Endothelial cell of umbilical vein (primary cell): Measurements from ENCODE around the gene GAS7. TPM values are rescaled to one million over a fixed set of nuclear protein-coding genes. Genes with fewer than 3 reads are reported as not detected.

ENCODE experiments used
- BruUV-seq: library from RNA; stranded (reverse); fragments of 400-500 nt; replicated peaks from 2 replicates; lab custom pipeline; 2021; lab: Mats Ljungman, UMichigan
- CTCF ChIA-PET: fragments of 300-600, 350-600 bp; sonication (Branson Sonifier 250); formaldehyde crosslinking; loops from one replicate; lab custom pipeline; 2021; ENCODE audit warnings: antibody characterized with exemption, inconsistent platforms; lab: Charles Lee
- POLR2A ChIA-PET: fragments of 300-600, 350-600 bp; sonication (Branson Sonifier 250); formaldehyde crosslinking; loops from one replicate; lab custom pipeline; 2021; ENCODE audit warnings: antibody characterized with exemption, inconsistent platforms; lab: Charles Lee
- DNase-seq: peaks from one replicate; pipeline ENCODE4 v3.0.0-alpha.2; 2011; ENCODE audit warnings: low read depth, low spot score
- FAIRE-seq: peaks from 2 replicates; lab custom pipeline; 2011; peaks lifted over from hg19 to GRCh38; lab: Jason Lieb, UNC
- H2AFZ ChIP-seq: 2 replicates; pipeline ENCODE4 v1.6.0; 2012; ENCODE audit warnings: low read depth, low read length, control low read depth, inconsistent platforms
- H3K27ac ChIP-seq: 2 replicates; pipeline ENCODE4 v1.5.1; 2011; ENCODE audit warnings: low read depth, mild to moderate bottlenecking, control low read depth, low read length, moderate library complexity; ENCODE audit not compliant: insufficient read depth
- H3K27me3 ChIP-seq, 2 experiments: 2 replicates each; pipeline versions ENCODE4 v1.6.0 to v1.6.1; 2011; ENCODE audit warnings: low read length in 2 of 2, mixed read lengths in 1 of 2; ENCODE audit not compliant: control insufficient read depth in 2 of 2, insufficient read depth in 2 of 2
- H3K36me3 ChIP-seq, 2 experiments: 2 replicates in 1 of 2; 3 replicates in 1 of 2; pipeline ENCODE4 v1.5.1; 2011; ENCODE audit warnings: low read length in 2 of 2, mild to moderate bottlenecking in 1 of 2, moderate library complexity in 1 of 2; ENCODE audit not compliant: control insufficient read depth in 2 of 2, insufficient read depth in 2 of 2; ENCODE audit errors: extremely low read depth in 1 of 2
- H3K4me1 ChIP-seq: 3 replicates; pipeline ENCODE4 v1.5.1; 2011; ENCODE audit warnings: mild to moderate bottlenecking, low read length; ENCODE audit not compliant: control insufficient read depth, insufficient read depth; ENCODE audit errors: extremely low read depth
- H3K4me2 ChIP-seq: 2 replicates; pipeline ENCODE4 v1.6.1; 2011; ENCODE audit warnings: low read length, control low read depth, mixed read lengths; ENCODE audit not compliant: insufficient read depth
- H3K4me3 ChIP-seq, 3 experiments: fragments of 200-600 bp in 1 of 3; sonication (generic), shearing (Covaris generic) in 1 of 3; replicated peaks in 1 of 3; 2 replicates each; pipeline ENCODE4 v1.5.1; 2011 to 2016; ENCODE audit warnings: control low read depth in 3 of 3, low read length in 3 of 3, mild to moderate bottlenecking in 2 of 3, inconsistent platforms in 1 of 3, low read depth in 1 of 3, moderate library complexity in 1 of 3; ENCODE audit not compliant: insufficient read depth in 1 of 3
- H3K79me2 ChIP-seq: 2 replicates; pipeline ENCODE4 v1.6.0; 2012; ENCODE audit warnings: low read length, inconsistent platforms; ENCODE audit not compliant: control insufficient read depth, insufficient read depth
- H3K9ac ChIP-seq: replicated peaks from 2 replicates; pipeline ENCODE3; 2011; ENCODE audit warnings: low read length, control low read depth; ENCODE audit not compliant: insufficient read depth; ENCODE audit errors: extremely low read depth
- H3K9me1 ChIP-seq: replicated peaks from 3 replicates; pipeline ENCODE4 v1.6.0; 2011; ENCODE audit warnings: mild to moderate bottlenecking, low read length; ENCODE audit not compliant: control insufficient read depth, insufficient read depth; ENCODE audit errors: extremely low read depth
- H3K9me3 ChIP-seq: replicated peaks from 2 replicates; pipeline ENCODE4 v1.5.1; 2012; ENCODE audit warnings: low read length, inconsistent platforms; ENCODE audit not compliant: control insufficient read depth, insufficient read depth
- H4K20me1 ChIP-seq: replicated peaks from 2 replicates; pipeline ENCODE3; 2011; ENCODE audit warnings: mild to moderate bottlenecking, low read length; ENCODE audit not compliant: control insufficient read depth, insufficient read depth; ENCODE audit errors: extremely low read depth
- EZH2 ChIP-seq: IDR thresholded peaks from 2 replicates; pipeline ENCODE4 v1.6.1; 2012; ENCODE audit warnings: borderline replicate concordance, low read depth, mild to moderate bottlenecking, moderate library complexity, low read length, inconsistent platforms; ENCODE audit not compliant: severe bottlenecking
- FOS ChIP-seq: IDR thresholded peaks from 2 replicates; pipeline ENCODE4 v1.6.1; 2011; ENCODE audit warnings: mild to moderate bottlenecking, low read length, moderate library complexity, borderline replicate concordance; ENCODE audit not compliant: insufficient read depth
- GATA2 ChIP-seq: IDR thresholded peaks from 2 replicates; pipeline ENCODE4 v1.7.0; 2011; ENCODE audit warnings: low read depth, mild to moderate bottlenecking, moderate library complexity, mixed read lengths, low read length; ENCODE audit not compliant: insufficient read length, insufficient read depth
- JUN ChIP-seq: IDR thresholded peaks from 2 replicates; pipeline ENCODE4 v1.6.1; 2011; ENCODE audit warnings: borderline replicate concordance, low read depth; ENCODE audit not compliant: insufficient read length, insufficient read depth
- MYC ChIP-seq: IDR thresholded peaks from one replicate; pipeline ENCODE4 v1.6.1; 2011; ENCODE audit warnings: mild to moderate bottlenecking, low read depth, low read length
- POLR2A ChIP-seq: IDR thresholded peaks from 2 replicates; pipeline ENCODE4 v1.6.1; 2012; ENCODE audit warnings: low read depth, mild to moderate bottlenecking, control low read depth, low read length
- POLR2AphosphoS5 ChIP-seq: IDR thresholded peaks from 2 replicates; pipeline ENCODE4 v1.6.1; 2012; ENCODE audit warnings: low read depth, mild to moderate bottlenecking, control low read depth, low read length, moderate library complexity; ENCODE audit not compliant: insufficient read depth
- dilution Hi-C: fragments of 300-500 bp; cut with MboI; formaldehyde crosslinking; loops from one replicate; pipeline ENCODE4 v1.15.0; 2019; ENCODE audit warnings: low sequenced_read_pairs; ENCODE audit not compliant: extremely low pct_ligation_motif_present
- intact Hi-C: fragments of 100-400 bp; cut with micrococcal nuclease; formaldehyde crosslinking; loops from one replicate; pipeline ENCODE4 v1.10.0; 2022
- polyA plus RNA-seq, 4 experiments: library from polyadenylated mRNA; depleted of rRNA in 3 of 4; stranded (reverse) in 3 of 4; unstranded in 1 of 4; fragments of >200 nt; gene quantifications; 2 replicates each; pipeline versions ENCODE4 v1.2.1 to v1.2.3, GENCODE V29; 2011 to 2012; ENCODE audit warnings: missing spikeins in 1 of 4
- total RNA-seq: library from RNA; stranded (reverse); gene quantifications from 2 replicates; pipeline ENCODE4 v1.2.3, GENCODE V29; 2021
- TF ChIP-seq, protein P1 (sequence below), 2 donors: IDR thresholded peaks; 1 replicate in 1 of 2; 2 replicates in 1 of 2; pipeline ENCODE4 v1.5.1; 2011; ENCODE audit warnings: low read length in 2 of 2, mild to moderate bottlenecking in 2 of 2, moderate library complexity in 2 of 2, control low read depth in 1 of 2, inconsistent platforms in 1 of 2, low read depth in 1 of 2; ENCODE audit not compliant: insufficient read depth in 1 of 2; ENCODE audit errors: extremely low read depth in 1 of 2
- TF ChIP-seq, protein P2 (sequence below): IDR thresholded peaks from 2 replicates; pipeline ENCODE4 v1.6.1; 2011; ENCODE audit not compliant: insufficient read depth, insufficient read length

GAS7 gene
- total and polyA plus RNA-seq, 2 donors (not counting 3 experiments of a cell fraction or from before 2014, with no cell fraction given): not detected

DNA sequence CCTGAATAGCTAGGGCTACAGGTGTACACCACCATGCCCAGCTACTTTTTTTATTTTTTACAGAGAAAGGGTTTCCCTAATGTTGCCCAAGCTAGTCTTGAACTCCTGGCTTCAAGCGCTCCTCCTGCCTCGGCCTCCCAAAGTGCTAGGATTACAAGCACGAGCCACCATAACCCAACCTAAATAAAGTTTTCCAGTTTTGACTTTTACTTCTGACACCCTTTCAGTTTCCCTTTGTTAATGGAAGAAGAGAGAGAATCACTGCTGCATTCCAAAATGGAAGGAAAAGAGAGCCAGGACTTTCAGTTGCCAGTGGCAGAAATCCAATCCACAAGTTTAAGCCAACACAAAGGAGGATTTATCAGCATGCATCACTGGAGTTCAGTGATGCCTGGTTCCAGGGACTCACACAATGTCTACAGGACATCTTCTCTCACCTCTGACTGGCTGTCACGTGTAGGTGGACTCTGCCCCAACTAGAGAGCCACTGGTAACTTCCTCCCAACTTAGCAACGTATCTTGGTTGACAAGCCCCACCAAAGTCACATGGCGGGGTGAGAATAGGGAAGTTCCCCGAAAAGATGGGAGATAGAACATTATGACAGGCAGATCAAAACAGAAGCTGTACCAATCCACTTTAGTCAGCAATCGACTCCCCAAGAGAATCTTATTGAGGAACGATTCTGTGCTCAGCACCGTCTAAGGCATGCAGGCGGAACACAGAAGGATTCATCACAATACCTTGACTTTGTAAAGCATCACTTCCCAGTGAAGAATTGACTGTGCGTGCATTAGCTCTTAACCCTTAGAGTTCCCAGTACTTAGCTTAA, 46.5 kb downstream of the GAS7 start:
- Histone ChIP-seq H3K4me3 (no peak overlapping the region), H3K4me1 (no peaks in the 10 kb centered on the region), H3K9ac (no peak overlapping the region), H3K4me2 (no peak overlapping the region), H3K79me2 (no peaks in the 10 kb centered on the region), H4K20me1 (no peaks in the 10 kb centered on the region), H2AFZ (no peak overlapping the region), H3K36me3 (no peaks in the 10 kb centered on the region), H3K9me3 (no peaks in the 10 kb centered on the region), H3K9me1 (no peaks in the 10 kb centered on the region), H3K27me3 (no peaks in the 10 kb centered on the region), H3K27ac (no peak overlapping the region)
- FAIRE-seq (no peak), DNase-seq (no peak)
- no TSS peak for BruUV-seq
- intact Hi-C loops (no loop called here), dilution Hi-C loops (no loop called here)
- POLR2A ChIA-PET: no interaction called here
- TF ChIP-seq POLR2A (no peak), JUN (no peak), FOS (no peak), GATA2 (no peak), MYC (no peak), EZH2 (no peak), POLR2AphosphoS5 (no peak)
- TF ChIP-seq, protein P1, sequence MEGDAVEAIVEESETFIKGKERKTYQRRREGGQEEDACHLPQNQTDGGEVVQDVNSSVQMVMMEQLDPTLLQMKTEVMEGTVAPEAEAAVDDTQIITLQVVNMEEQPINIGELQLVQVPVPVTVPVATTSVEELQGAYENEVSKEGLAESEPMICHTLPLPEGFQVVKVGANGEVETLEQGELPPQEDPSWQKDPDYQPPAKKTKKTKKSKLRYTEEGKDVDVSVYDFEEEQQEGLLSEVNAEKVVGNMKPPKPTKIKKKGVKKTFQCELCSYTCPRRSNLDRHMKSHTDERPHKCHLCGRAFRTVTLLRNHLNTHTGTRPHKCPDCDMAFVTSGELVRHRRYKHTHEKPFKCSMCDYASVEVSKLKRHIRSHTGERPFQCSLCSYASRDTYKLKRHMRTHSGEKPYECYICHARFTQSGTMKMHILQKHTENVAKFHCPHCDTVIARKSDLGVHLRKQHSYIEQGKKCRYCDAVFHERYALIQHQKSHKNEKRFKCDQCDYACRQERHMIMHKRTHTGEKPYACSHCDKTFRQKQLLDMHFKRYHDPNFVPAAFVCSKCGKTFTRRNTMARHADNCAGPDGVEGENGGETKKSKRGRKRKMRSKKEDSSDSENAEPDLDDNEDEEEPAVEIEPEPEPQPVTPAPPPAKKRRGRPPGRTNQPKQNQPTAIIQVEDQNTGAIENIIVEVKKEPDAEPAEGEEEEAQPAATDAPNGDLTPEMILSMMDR (IDR thresholded peaks at IDR 0.05; ENCODE audit: extremely low read depth in 1 of 2, insufficient read depth in 1 of 2, low read depth in 1 of 2, low read length in 2 of 2): no peak
- TF ChIP-seq, protein P2, sequence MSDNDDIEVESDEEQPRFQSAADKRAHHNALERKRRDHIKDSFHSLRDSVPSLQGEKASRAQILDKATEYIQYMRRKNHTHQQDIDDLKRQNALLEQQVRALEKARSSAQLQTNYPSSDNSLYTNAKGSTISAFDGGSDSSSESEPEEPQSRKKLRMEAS: no peak
- CTCF ChIA-PET: no interaction called here
